Fibroblast of peridontal ligament (primary cell): Measurements from ENCODE around the gene IGFBP4.

Source experiments
- DNase-seq: peaks from one replicate; pipeline ENCODE4 v3.0.0-alpha.2; 2010; ENCODE audit errors: extremely low read depth

Gene IGFBP4

DNA sequence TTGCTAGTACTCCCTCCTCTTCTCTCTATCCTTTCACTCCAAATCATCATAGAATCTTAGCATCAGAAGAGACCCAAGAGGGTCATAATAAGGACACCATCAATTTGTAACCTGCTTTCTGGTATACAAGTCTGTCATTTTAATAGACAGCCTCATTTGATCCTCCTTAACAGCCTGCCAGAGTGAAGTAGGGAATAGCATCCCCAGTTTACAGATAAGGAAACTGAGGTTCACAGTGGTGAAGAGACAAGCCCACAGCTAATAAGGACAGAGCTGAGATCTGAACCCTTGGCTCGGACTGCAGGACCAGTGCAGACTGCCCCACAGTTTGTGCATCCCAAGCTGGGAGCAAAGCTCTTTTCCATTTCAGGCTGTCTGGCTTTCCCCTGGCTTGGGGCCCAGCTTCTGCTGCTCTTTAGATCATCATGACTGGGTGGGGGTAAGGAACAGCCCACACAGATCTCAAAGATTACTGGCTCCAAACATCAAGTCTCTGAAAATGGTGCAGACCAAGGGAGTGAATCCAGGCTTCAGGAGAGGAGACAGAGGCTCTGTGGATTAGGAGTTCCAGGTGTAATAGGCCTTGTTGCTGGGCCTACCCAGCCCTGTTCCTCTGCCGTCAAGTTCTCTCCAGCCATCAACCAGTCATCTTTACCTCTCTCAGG lies 10.3 kb upstream of the IGFBP4 start:
- DNase-seq, result peak; percentile 83

DNA sequence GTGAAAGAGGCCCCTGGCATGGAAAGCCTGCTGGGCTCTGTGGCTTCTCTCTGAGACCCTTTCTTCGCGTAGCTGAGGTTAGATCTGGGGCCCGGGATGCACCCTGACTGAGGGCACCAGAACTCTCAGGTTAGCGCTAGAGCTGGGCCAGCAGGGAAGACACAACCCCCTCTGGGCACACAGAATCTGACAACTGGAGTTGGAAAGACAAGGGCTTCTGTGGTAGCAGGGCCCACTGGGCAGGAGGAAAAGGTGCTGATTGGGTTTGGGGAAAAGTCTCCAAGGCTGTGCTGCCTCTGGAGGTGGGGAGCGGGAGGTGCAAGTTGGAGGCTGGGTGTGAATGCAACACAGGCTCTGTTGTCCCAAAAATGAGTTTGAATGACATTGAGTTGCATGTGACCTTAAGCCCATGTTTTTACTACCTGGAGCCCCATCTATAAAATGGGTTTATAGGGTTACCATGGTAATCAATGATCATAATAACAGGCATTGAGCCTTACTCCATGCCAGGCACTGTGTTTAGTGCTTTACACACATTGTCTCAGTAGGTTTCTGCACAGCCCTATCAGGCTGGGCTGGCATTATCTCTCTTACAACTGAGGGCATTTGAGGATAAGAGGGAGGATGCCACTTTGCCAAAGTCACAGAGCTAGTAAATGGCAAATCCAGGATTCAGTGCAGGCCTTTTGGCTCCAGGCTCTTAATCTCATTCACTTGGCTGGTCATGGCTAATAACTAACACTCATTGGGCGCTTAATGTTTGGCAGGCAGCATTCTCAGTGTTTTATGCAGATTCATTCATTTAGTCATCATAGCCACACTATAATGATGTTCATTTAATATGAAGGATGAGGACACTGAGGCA lies 9.5 kb upstream of the IGFBP4 start:
- DNase-seq, result no peak

DNA sequence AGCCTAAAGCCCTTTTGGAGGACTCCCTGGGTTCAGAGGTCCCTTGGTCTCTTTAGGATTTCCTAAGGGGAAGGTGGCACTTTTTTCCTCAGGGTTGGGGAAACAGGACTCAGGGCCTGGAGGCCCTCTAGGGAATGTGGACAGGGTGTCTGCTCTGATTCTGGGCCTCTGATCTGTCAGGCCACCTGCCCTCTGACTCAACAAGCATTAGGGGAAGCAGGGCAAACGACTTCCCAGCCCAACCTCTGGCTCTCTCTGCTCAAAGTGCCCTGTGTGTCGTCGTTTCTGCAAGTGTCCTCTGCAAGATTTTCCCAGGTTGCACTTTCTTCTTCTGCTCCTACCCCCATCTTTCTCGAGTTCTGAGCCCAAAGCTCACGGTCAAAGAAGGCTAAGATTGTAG lies 6.6 kb upstream of the IGFBP4 start:
- DNase-seq, result no peak

DNA sequence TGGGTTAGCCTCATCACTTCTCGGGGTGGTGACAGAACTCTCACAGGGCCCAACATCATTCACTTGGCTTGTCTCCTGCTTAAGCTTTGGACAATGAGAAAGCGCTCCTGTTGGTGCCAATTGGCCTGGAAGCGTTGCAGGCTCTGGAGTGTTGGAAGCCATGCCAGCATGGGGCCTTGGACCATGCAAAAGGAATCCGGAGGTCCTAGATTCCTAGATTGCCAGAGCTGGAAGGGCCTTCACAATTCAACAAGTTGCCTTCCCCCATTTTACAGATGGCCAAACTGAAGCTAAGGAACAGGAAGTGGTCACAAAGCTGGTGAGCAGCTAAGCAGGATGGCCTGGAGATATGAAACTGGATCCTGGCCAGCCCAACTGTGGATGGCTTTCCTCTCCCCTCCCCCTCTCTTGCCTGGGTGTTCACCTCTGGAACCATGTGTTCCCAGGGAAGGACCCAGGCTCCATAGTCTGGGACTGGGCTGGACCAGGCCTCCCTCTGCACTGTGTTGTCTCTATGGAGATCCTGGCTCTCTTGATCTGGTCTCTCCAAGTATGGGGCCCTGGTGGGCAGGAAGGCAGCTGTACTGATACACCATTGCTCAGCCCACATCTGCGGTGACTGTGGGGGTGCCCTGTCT lies 6.0 kb upstream of the IGFBP4 start:
- no peak for DNase-seq

DNA sequence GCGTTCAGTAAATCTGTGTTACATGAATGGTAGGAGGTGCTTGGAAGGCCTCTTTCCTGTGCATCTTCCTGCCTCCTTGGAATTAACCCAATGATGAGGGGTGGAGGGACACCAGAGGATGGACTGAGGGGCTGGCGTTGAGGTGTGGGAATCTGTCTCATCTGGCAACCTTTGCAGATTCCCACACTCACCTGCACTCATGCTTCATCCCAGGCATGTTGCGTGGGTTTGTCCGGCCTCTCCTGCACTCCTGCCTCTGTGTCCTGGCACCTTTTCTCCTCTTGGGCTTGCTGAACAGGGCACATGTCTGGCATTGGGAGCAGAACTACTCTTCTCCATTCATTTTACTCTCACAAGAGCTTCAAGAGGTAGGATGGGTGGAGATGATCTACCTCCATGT lies 3.1 kb upstream of the IGFBP4 start:
- no peak for DNase-seq

DNA sequence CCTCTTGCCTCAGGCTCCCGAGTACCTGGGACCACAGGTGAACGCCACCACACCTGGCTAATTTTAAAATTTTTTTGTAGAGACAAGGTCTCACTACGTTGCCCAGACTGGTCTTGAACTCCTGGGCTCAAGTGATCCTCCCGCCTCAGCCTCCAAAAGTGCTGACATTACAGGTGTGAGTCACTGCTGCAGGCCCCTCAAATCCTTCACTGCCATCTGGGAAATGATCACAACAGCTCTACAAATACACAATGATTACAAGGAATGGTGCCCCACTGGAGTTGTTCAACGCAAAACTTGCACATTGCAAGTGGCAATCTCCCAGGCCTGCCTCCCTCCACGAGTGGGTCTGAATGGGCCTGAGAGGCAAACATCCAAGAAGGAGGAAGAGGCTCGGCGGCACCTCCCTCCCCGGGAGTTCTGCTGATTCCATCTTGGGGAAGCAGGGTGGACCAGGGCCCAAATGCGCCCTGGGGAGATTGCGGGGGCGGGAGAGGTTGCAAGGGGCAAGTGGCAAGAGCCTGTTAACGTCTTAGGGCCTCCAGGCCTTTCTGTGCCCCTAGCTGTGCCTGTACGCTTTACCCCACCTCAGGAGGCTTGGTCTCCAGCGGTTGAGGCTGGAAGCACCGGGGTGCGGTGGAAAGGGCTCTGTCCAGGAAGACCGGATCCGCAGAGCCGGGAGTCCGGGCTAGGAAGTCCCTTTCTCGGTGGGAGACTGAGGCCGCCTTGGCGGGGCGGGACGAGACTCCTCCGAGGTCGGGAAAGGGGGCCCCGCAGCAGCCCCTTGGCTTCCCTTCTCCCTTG lies 656 bp upstream of the IGFBP4 start:
- peak; percentile 61 for DNase-seq

DNA sequence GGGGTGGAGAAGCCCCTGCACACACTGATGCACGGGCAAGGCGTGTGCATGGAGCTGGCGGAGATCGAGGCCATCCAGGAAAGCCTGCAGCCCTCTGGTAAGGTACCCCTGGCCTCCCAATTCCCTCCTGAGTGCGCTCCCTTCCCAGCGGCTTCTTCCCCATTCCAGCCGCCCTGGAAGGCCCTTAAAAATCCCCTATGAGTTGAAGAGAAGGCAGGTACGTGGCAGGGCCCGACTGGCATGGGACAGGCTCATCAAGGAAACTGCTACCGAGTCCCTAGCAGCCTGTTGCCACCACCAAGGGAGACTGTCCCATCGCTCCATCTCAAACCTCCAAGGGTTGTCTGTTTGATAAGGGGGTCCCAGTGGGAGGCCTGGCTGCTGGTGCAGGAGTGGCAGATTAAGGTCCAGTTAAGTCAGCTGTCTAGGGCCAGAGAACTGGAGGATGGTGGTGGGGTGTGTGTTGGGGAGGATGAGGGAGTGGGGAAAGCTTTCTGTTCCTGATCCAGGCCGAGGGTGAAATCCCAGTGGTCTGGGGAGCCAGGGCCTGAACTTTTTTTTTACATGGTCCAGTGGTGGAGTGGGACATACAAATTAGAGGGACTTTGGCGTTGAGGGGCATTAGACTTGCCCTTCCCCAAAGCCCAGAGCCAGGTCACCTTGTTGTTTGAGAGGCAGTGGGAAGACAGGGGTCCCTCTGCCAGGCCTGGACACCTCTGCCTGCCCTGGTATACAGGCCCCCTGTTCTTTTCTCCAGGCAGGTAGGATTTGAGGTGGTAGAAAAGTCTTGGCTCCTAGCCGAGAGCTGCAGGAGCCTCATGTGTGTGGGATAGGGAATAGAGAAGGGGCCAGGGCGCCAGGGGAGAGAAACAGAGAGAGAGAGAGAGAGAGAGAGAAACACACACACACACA lies 994 bp downstream of the IGFBP4 start:
- no peak for DNase-seq

DNA sequence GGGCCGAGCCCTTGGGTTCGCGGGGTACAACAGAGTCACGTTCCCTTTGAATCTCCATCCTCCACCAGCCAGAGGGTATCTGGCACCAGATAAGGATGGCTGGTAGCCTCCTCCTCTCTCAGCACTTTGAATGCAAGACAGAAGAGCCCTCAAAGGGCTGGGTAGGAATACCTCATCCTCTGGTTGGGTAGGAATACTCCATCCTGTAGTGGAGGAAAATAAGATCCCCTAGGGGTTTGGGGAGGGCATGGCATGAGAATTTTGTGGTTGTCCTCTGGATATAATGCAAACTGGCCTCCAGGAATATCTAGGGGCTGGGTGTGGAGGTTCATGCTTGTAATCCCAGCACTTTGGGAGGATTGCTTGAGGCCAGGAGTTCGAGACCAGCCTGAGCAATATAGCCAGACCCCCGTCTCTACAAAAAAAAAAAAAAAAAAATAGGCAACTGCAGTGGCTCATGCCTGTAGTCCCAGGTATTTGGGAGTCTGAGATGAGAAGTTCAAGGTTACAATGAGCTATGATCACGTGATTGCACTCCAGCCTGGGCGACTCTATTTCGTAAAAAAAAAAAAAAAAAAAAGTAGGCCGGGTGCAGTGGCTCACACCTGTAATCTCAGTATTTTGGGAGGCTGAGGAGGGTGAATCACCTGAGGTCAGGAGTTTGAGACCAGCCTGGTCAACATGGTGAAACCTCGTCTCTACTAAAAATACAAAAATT lies 2.7 kb downstream of the IGFBP4 start:
- DNase-seq, result peak; percentile 73

DNA sequence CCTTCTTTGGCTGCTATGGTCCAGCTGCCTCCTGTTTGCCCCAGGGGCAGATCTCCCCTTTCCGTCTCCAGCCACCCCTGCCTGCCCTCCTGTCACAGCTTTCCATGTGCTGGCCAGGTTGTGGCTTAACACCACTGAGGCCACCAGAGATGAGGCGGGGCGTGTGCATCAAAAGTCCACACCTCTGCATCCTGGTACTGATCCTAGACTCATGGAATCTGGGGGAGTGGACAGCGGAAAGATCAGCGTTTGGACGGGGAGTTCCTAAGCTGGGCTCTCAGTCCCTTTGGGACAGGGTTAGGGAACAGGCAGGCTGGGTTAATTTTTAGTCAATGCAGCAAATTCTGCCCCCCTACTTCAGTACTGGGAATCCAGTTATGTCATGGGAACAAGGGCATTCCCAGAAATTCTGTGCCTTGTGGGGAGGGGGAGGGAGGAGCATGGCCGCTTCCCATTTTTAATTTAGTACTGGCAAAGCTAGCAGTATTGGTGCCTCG lies 3.9 kb downstream of the IGFBP4 start:
- DNase-seq, result no peak

DNA sequence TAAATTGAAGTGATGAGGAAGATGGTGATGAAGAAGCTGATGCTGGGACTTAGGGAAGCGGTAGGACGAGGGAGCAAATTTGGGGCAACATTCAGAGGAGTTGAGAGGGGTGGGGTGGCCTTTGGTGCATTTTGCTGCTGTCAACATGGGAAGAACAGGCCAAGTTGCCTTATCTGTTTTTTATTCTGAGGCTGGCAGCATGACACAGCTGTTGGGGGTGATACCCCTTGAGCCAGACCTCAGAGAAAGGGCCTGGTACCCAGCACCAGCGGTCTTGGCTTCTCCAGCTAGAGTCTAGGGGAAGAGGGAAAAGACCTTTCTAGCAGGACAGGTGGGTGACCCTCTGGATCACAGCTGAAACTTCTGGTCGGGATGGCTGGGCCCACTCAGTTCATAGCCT lies 4.6 kb downstream of the IGFBP4 start:
- DNase-seq, result no peak

DNA sequence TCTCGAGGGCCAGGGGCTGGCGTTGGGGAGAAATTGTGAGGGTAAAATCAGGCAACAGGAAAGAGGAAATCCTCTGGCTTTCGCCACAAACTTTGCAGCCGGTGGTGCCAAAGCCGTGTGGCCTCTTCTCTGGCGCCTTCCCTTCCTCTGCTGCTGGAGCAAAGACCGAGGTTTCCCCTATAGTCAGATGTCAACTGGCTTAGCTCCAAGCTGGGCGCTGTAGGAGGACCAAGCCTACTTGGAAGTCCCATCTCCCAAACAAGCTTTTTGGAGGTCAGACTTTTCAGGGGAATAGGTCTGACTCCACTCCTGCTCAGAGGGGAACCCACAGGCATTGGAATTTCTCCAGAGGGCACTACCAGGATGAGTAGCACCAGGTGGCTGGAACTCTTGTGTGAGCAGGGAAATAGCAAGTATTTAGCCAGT lies 5.0 kb downstream of the IGFBP4 start:
- peak; percentile 62 for DNase-seq

DNA sequence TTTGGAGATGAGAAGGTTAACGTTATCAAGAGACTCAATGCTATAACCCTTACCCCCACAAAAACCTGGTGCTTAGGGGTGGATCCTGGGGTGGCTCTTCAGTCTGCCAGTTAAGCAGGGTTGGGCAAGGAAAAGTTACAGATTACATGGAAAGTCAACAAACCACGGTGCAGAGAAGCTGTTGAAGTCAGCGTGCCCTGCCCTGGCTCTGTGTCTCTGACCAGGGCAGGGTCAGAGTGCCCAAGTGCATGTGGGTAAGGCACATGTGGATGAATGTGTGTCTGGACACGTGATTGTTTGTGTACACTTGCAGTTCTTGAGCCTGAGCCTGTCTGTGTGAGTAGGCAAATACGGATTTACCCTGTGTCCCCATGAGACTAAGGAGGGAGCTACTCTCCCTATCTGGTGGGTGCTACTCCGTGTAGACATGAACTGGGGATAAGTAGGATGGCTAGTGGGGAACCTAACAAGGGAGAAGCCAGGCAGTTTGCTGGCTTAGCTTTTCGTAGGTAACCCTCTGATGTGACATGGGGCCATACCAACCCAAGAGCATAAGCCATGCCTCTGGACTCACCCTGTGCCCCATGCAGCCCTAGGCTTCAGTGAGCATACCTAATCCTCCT lies 5.5 kb downstream of the IGFBP4 start:
- DNase-seq, result peak; percentile 49

DNA sequence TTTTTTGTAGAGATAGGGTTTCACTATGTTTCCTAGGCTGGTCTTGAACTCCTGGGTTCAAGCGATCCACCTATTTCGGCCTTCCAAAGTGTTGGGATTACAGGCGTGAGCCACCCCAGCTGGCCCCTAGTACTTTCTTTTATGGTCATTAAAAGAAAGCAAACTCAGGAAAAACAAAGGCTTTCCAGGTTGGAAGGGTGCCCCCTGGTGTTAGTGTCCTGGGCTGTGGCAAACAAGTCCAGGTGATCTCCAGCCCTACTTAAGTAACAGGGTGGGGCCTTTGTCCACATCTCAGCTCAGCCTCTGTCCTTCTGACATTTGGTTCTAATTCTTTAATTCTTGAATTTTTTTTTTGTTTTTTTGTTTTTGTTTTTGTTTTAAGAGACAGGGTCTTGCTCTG lies 6.9 kb downstream of the IGFBP4 start:
- peak; percentile 48 for DNase-seq

DNA sequence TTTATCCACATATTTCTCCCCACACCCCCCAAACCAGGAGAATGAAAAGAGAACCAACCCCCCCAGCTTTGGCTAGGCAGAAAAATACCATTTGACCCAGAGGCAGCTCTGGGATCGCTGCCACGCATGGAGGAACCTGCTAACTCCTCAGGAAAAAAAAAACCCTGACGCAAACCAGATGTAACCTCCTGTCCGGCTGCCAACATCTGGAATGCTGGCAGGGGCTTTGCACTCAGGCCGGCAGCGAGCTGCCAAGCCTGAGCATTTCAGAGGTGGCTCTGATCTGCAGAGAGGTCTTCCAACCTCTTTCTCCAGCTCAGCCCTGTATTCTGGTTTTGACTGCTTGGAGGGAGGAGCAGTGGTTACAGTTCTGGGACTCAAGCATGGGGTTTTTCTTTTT lies 8.2 kb downstream of the IGFBP4 start:
- DNase-seq, result peak; percentile 98

DNA sequence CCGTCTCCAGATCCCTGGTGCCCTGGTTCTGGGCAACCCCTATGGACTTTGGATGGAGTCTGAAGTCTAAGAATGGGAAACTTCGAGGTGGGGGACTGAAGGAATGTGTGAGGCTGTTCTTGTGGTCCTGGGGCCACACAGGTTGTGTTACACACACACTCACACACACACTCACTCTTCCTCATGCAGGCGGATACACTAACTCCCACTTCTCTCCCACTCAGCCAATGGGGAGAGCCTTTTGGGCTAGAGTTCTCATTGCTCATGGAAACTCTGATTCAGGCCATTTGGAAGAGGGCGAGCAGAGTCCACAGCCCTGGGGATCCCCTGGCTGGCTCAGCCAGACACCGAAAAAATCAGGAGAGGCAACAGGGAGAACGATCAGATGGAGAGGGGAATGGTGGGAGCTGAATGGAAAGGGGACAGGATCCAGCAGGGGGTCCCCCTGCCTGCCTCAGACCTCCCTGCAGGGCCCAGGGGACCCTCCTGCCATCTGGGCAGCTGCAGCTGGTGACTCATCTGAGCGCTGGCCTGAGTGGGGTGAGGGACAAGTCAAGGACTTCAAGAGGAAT lies 9.1 kb downstream of the IGFBP4 start:
- DNase-seq, result peak; percentile 94

DNA sequence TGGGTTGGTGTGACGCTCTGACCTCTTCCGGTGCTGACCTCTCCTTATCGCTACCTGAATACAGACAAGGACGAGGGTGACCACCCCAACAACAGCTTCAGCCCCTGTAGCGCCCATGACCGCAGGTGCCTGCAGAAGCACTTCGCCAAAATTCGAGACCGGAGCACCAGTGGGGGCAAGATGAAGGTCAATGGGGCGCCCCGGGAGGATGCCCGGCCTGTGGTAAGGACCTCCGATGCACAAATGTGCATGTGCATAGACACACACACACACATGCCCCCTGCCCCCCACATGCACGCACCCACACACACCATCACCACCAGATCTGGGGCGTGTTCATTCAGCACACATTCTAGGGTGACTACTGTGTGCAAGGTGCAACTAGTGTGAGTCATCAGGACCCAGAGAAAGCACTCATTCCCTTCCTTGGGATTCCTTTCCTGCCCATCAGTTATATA lies 9.7 kb downstream of the IGFBP4 start:
- peak; percentile 21 for DNase-seq

DNA sequence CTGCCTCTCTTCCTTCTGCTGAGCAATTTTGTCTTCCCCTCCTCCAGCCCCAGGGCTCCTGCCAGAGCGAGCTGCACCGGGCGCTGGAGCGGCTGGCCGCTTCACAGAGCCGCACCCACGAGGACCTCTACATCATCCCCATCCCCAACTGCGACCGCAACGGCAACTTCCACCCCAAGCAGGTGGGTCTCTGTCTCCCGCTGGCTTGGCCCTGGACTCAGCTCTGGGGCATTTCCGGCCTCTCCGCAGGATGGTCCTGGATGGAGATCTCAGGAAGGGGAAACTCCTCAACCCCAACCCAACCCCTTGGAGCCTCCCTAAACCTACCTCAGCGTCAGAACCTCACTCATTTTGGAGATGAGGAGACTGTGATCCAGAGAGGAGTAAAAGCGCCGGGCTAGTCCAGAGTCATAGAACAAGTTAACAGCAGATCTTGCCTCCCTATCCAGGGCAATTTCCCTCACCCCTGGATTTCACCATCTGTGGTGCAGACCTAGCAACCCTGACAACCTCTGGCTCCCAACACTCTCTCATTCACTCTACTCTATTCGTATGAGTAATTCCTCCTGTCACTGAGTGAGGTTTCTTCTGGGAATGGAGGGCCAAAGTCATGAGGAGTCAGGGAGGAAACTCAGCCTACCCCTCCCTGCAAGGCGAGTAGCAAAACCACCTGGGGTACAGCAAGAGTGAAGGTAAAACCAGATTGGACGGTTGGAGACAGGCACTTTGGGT lies 10.8 kb downstream of the IGFBP4 start:
- peak; percentile 53 for DNase-seq

DNA sequence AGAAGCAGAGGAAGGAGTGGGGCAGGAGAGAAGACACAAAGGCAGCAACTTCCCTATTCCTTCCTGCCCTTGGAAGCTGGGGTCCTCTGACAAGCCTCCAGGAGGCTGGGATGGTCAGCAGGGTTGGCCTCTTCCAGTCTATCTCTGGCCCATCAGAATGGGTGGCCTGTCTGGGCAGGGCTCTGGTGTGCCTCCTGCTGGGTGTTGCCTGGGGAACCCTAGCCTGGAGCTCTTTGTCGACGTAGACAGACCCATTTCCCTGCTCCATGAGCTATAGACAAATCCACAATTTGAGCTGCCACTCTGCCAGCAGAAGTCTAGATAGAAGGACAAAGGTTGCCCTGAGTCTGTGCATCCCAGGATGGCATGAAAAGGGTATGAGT lies 11.4 kb downstream of the IGFBP4 start:
- DNase-seq, result no peak
